ENCODE data around the gene CHCHD6.

CHCHD6 gene

GRCh38 chr3:126691765-126692164 lies 12.3 kb upstream of the CHCHD6 start:
- no peaks in the 10 kb centered on the region for H3K36me3 ChIP-seq (ENCODE audit: insufficient read depth, low read depth, low read length)
- no peak overlapping the region for H3K27ac ChIP-seq (ENCODE audit: low read length)
- no peak overlapping the region for H3K9ac ChIP-seq (ENCODE audit: low read depth, low read length)
- H3K27me3 ChIP-seq (ENCODE audit: insufficient read depth, low read length): no peaks in the 10 kb centered on the region
- H3K9me3 ChIP-seq (ENCODE audit: insufficient read depth, low read depth, low read length): no peaks in the 10 kb centered on the region
- H3K4me1 ChIP-seq (ENCODE audit: insufficient read depth, low read length): no peaks in the 10 kb centered on the region
- no peak overlapping the region for H3K4me3 ChIP-seq (ENCODE audit: low read length)

GRCh38 chr3:126692858-126693257 lies 11.2 kb upstream of the CHCHD6 start:
- Histone ChIP-seq H3K9ac (ENCODE audit: low read depth, low read length) (no peak overlapping the region), H3K27ac (ENCODE audit: low read length) (no peak overlapping the region), H3K4me1 (ENCODE audit: insufficient read depth, low read length) (no peaks in the 10 kb centered on the region), H3K4me3 (ENCODE audit: low read length) (no peak overlapping the region), H3K36me3 (ENCODE audit: insufficient read depth, low read depth, low read length) (no peaks in the 10 kb centered on the region), H3K9me3 (ENCODE audit: insufficient read depth, low read depth, low read length) (no peaks in the 10 kb centered on the region), H3K27me3 (ENCODE audit: insufficient read depth, low read length) (no peaks in the 10 kb centered on the region)

- no peak overlapping the region for H3K4me3 ChIP-seq (ENCODE audit: low read length)
- no peak overlapping the region for H3K9ac ChIP-seq (ENCODE audit: low read depth, low read length)
- H3K9me3 ChIP-seq (ENCODE audit: insufficient read depth, low read depth, low read length): no peaks in the 10 kb centered on the region
- no peaks in the 10 kb centered on the region for H3K4me1 ChIP-seq (ENCODE audit: insufficient read depth, low read length)
- no peak overlapping the region for H3K27ac ChIP-seq (ENCODE audit: low read length)
- H3K36me3 ChIP-seq (ENCODE audit: insufficient read depth, low read depth, low read length): no peaks in the 10 kb centered on the region
- no peaks in the 10 kb centered on the region for H3K27me3 ChIP-seq (ENCODE audit: insufficient read depth, low read length)
Measured at GRCh38 chr3:126693921-126694320, 10.1 kb upstream of the CHCHD6 start.

- no peaks in the 10 kb centered on the region for H3K4me1 ChIP-seq (ENCODE audit: insufficient read depth, low read length)
- H3K9me3 ChIP-seq (ENCODE audit: insufficient read depth, low read depth, low read length): no peaks in the 10 kb centered on the region
- H3K9ac ChIP-seq (ENCODE audit: low read depth, low read length): no peak overlapping the region
- H3K36me3 ChIP-seq (ENCODE audit: insufficient read depth, low read depth, low read length): no peaks in the 10 kb centered on the region
- no peak overlapping the region for H3K27ac ChIP-seq (ENCODE audit: low read length)
- no peaks in the 10 kb centered on the region for H3K27me3 ChIP-seq (ENCODE audit: insufficient read depth, low read length)
- no peak overlapping the region for H3K4me3 ChIP-seq (ENCODE audit: low read length)
Measured at GRCh38 chr3:126696701-126697267, 7.3 kb upstream of the CHCHD6 start.

GRCh38 chr3:126699011-126699410 lies 5.0 kb upstream of the CHCHD6 start:
- Histone ChIP-seq H3K27me3 (ENCODE audit: insufficient read depth, low read length) (peaks cover 18% of the 10 kb centered on the region), H3K9me3 (ENCODE audit: insufficient read depth, low read depth, low read length) (no peaks in the 10 kb centered on the region), H3K27ac (ENCODE audit: low read length) (no peak overlapping the region), H3K4me3 (ENCODE audit: low read length) (no peak overlapping the region), H3K36me3 (ENCODE audit: insufficient read depth, low read depth, low read length) (no peaks in the 10 kb centered on the region), H3K4me1 (ENCODE audit: insufficient read depth, low read length) (no peaks in the 10 kb centered on the region), H3K9ac (ENCODE audit: low read depth, low read length) (no peak overlapping the region)

GRCh38 chr3:126704494-126705214 lies 614 bp downstream of the CHCHD6 start:
- Histone ChIP-seq H3K36me3 (ENCODE audit: insufficient read depth, low read depth, low read length) (peaks cover 4% of the 10 kb centered on the region; the same call in 1 of the 2 replicates), H3K9me3 (ENCODE audit: insufficient read depth, low read depth, low read length) (no peaks in the 10 kb centered on the region), H3K4me3 (ENCODE audit: low read length) (peak overlapping the region; percentile 76), H3K9ac (ENCODE audit: low read depth, low read length) (peak overlapping the region; percentile 61; the same call in 1 of the 2 replicates), H3K4me1 (ENCODE audit: insufficient read depth, low read length) (peaks cover 5% of the 10 kb centered on the region; the same call in 1 of the 2 replicates), H3K27ac (ENCODE audit: low read length) (no peak overlapping the region), H3K27me3 (ENCODE audit: insufficient read depth, low read length) (peaks cover 30% of the 10 kb centered on the region)

- Histone ChIP-seq H3K27me3 (ENCODE audit: insufficient read depth, low read length) (peaks cover 30% of the 10 kb centered on the region), H3K4me1 (ENCODE audit: insufficient read depth, low read length) (peaks cover 5% of the 10 kb centered on the region; the same call in 1 of the 2 replicates), H3K9me3 (ENCODE audit: insufficient read depth, low read depth, low read length) (no peaks in the 10 kb centered on the region), H3K9ac (ENCODE audit: low read depth, low read length) (no peak overlapping the region), H3K36me3 (ENCODE audit: insufficient read depth, low read depth, low read length) (peaks cover 4% of the 10 kb centered on the region; the same call in 1 of the 2 replicates), H3K4me3 (ENCODE audit: low read length) (no peak overlapping the region), H3K27ac (ENCODE audit: low read length) (no peak overlapping the region)
Measured at GRCh38 chr3:126706631-126707030, 2.6 kb downstream of the CHCHD6 start.

GRCh38 chr3:126711121-126711760 lies 7.2 kb downstream of the CHCHD6 start:
- H3K9ac ChIP-seq (ENCODE audit: low read depth, low read length): no peak overlapping the region
- H3K36me3 ChIP-seq (ENCODE audit: insufficient read depth, low read depth, low read length): peaks cover 4% of the 10 kb centered on the region; the same call in 1 of the 2 replicates
- no peaks in the 10 kb centered on the region for H3K9me3 ChIP-seq (ENCODE audit: insufficient read depth, low read depth, low read length)
- no peaks in the 10 kb centered on the region for H3K27me3 ChIP-seq (ENCODE audit: insufficient read depth, low read length)
- no peaks in the 10 kb centered on the region for H3K4me1 ChIP-seq (ENCODE audit: insufficient read depth, low read length)
- H3K4me3 ChIP-seq (ENCODE audit: low read length): no peak overlapping the region
- no peak overlapping the region for H3K27ac ChIP-seq (ENCODE audit: low read length)

- Histone ChIP-seq H3K4me1 (ENCODE audit: insufficient read depth, low read length) (no peaks in the 10 kb centered on the region), H3K27me3 (ENCODE audit: insufficient read depth, low read length) (no peaks in the 10 kb centered on the region), H3K36me3 (ENCODE audit: insufficient read depth, low read depth, low read length) (no peaks in the 10 kb centered on the region; the same call in 1 of the 2 replicates), H3K9me3 (ENCODE audit: insufficient read depth, low read depth, low read length) (no peaks in the 10 kb centered on the region), H3K27ac (ENCODE audit: low read length) (no peak overlapping the region), H3K4me3 (ENCODE audit: low read length) (no peak overlapping the region), H3K9ac (ENCODE audit: low read depth, low read length) (no peak overlapping the region)
Measured at GRCh38 chr3:126713199-126713598, 9.2 kb downstream of the CHCHD6 start.

GRCh38 chr3:126714276-126714900 lies 10.3 kb downstream of the CHCHD6 start:
- H3K27me3 ChIP-seq (ENCODE audit: insufficient read depth, low read length): no peaks in the 10 kb centered on the region
- no peak overlapping the region for H3K9ac ChIP-seq (ENCODE audit: low read depth, low read length)
- H3K36me3 ChIP-seq (ENCODE audit: insufficient read depth, low read depth, low read length): no peaks in the 10 kb centered on the region
- no peaks in the 10 kb centered on the region for H3K4me1 ChIP-seq (ENCODE audit: insufficient read depth, low read length)
- no peak overlapping the region for H3K4me3 ChIP-seq (ENCODE audit: low read length)
- no peaks in the 10 kb centered on the region for H3K9me3 ChIP-seq (ENCODE audit: insufficient read depth, low read depth, low read length)
- no peak overlapping the region for H3K27ac ChIP-seq (ENCODE audit: low read length)

GRCh38 chr3:126714921-126715320 lies 10.9 kb downstream of the CHCHD6 start:
- Histone ChIP-seq H3K36me3 (ENCODE audit: insufficient read depth, low read depth, low read length) (no peaks in the 10 kb centered on the region), H3K4me1 (ENCODE audit: insufficient read depth, low read length) (no peaks in the 10 kb centered on the region), H3K27ac (ENCODE audit: low read length) (no peak overlapping the region), H3K9me3 (ENCODE audit: insufficient read depth, low read depth, low read length) (no peaks in the 10 kb centered on the region), H3K4me3 (ENCODE audit: low read length) (no peak overlapping the region), H3K9ac (ENCODE audit: low read depth, low read length) (no peak overlapping the region), H3K27me3 (ENCODE audit: insufficient read depth, low read length) (no peaks in the 10 kb centered on the region)
